ENCODE measurements around the gene MCM9. TPM values are rescaled to one million over a fixed set of nuclear protein-coding genes. Genes with fewer than 3 reads are reported as not detected.
A peak's percentile ranks its signal among the peaks of the same experiment; 100 is the strongest.
"Not testable (repeated sequence)": the region's sequence is repeated elsewhere in the genome, so short reads cannot be mapped to it uniquely, and the experiment has no call there.

Gene MCM9
- total RNA-seq, 2 donors from 2014 or later = 18.4 to 22.9 TPM

DNA sequence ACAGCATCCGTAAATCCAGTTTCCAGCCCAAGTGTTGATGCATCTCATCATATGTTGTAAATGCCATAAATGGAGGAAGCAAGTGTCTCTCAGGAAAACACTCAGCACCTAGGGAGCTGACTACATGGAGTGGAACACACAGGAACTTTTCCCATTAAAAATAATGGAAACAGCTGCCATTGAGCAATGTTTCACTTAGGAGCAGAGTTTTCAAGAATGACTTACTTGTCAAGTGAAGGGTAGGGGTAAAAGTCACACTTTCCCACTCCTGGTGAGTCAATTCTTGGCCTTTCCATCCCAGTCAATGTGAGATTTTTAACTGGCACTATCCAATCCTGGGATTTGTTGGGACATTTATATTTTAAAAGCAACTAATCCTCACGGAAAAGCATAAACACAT lies 160.4 kb downstream of the MCM9 start:
- H3K4me3 Mint-ChIP-seq = no peak overlapping the region
- DNase-seq (no peak), ATAC-seq (replicated peaks in 1 of 2) (no peak)
- H3K27ac Mint-ChIP-seq = no peak overlapping the region
- peaks cover 28% of the 10 kb centered on the region for H3K4me1 Mint-ChIP-seq (ENCODE audit: low read depth)
- H3K36me3 Mint-ChIP-seq (ENCODE audit: insufficient read depth in 2 of 2) = no peaks in the 10 kb centered on the region
- no peaks in the 10 kb centered on the region for H3K27me3 Mint-ChIP-seq (ENCODE audit: low read depth)
- no peaks in the 10 kb centered on the region for H3K9me3 Mint-ChIP-seq

DNA sequence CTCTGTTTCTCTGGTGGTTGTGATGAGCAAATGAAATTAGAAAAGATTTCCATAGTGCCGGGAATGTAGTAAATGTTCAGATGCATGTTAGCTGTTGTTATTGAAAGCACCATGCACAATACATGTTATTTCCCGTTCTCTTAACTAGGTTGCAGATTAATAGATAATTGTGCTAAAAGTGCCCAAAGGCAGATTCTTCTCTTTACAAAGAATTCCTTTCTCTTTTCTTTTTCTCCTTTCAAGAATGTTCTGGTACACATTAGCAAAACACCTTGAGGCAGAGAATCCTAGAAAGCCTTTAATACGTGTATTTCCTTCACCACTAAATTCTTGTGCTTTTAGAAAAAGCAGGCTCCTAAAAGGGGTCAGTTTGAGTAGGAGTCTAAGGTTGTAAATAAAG lies 162.1 kb downstream of the MCM9 start:
- Mint-ChIP-seq H3K4me3 (no peak overlapping the region), H3K27me3 (ENCODE audit: low read depth) (no peaks in the 10 kb centered on the region), H3K27ac (no peak overlapping the region), H3K4me1 (ENCODE audit: low read depth) (peaks cover 45% of the 10 kb centered on the region), H3K9me3 (no peaks in the 10 kb centered on the region), H3K36me3 (ENCODE audit: insufficient read depth in 2 of 2) (no peaks in the 10 kb centered on the region)
- ATAC-seq (replicated peaks in 1 of 2) = no peak
- DNase-seq = no peak

DNA sequence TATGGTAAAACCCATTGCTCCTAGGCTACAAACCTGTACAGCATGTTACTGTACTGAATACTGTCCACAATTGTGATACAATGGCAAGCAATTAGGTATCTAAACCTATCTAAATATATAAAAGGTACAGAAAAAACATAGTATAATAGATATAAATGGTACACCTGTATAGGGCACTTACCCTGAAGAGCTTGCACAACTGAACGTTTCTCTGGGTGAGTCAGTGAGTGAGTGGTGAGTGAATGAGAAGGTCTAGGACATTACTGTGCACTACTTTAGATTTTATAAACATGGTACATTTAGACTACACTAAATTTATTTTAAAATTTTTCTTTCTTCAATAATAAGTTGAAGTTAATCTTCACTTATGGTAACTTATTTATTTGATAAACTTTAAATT lies 163.7 kb downstream of the MCM9 start:
- Mint-ChIP-seq H3K36me3 (ENCODE audit: insufficient read depth in 2 of 2) (no peaks in the 10 kb centered on the region), H3K27me3 (ENCODE audit: low read depth) (no peaks in the 10 kb centered on the region), H3K27ac (no peak overlapping the region), H3K9me3 (no peaks in the 10 kb centered on the region), H3K4me1 (ENCODE audit: low read depth) (peaks cover 35% of the 10 kb centered on the region), H3K4me3 (no peak overlapping the region)
- no peak for DNase-seq
- ATAC-seq (replicated peaks in 1 of 2) = no peak

DNA sequence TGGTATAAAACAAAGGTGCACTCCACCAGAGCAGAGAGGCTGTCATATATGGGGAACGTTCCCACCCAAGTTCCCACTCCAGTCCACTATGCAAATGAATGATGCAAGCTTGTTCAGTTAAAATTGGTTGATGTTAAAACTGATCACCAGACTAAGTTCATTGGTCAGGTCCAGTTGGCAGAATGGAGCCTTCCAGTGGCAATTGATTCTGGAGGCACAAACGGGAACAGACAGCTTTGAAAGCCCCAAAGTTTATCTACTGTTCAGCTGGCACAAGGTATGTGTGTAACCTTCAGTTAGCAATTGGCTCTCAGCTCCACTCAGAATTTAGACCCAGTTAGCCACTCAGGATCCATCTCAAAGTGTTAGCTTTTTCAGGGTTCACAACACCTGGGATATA lies 164.1 kb downstream of the MCM9 start:
- Mint-ChIP-seq H3K4me1 (ENCODE audit: low read depth) (peaks cover 34% of the 10 kb centered on the region), H3K27ac (no peak overlapping the region), H3K27me3 (ENCODE audit: low read depth) (no peaks in the 10 kb centered on the region), H3K9me3 (no peaks in the 10 kb centered on the region), H3K36me3 (ENCODE audit: insufficient read depth in 2 of 2) (no peaks in the 10 kb centered on the region), H3K4me3 (no peak overlapping the region)
- ATAC-seq (replicated peaks in 1 of 2) (no peak), DNase-seq (no peak)

DNA sequence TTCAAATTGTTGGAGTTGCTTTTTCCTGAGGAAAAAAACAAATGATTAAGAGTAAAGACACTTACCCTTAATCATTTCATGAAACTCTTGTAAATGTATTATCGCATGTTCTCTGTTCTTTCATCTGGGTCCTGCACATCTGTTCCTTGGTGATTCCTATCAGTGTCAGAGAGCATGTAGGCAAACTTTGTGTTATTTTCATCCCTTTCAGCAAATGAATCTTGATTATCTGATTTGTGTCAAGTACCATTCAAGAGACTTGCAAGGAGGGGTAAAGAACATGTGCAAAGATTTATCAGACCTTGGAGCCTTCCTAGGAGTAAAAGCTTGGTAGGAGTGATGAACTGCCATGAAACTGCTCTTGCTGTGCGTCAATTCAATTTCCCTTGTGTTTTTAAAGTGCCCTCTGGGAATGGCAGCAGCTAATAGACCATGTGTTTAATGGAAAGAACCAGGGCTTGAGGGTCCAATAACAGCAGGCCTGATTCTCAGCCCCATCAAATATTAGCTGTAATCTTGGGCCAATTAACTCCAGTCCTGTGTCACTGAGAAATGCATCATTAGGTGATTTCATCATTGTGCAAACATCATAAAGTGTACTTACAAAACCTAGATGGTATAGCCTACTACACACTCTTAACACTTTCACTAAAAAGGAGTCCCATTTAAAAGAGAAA lies 164.7 kb downstream of the MCM9 start:
- Mint-ChIP-seq H3K4me3 (peak overlapping the region in 1 of 2 donors; percentile 15), H3K4me1 (ENCODE audit: low read depth) (peaks cover 39% of the 10 kb centered on the region)

DNA sequence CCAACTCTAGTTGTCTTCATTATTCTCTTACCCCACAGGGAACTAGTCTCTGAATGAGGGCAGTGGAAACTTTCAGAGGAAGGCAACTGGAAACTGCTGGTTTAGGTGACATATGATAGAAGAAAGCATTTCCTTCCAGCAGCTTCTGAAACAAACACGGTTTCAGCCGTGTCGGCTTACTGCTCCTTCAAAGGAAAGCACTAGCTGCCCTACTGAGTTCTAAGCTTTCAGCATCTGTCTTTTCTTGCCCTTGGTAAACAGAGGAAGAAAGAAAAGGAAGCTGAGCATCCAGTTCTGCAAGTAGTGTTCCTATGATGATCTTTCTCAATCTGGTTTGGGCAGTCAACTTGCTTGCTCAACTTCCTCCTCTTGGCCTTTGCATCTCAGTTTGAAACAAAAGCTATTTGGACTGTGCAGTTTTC lies 166.0 kb downstream of the MCM9 start:
- Mint-ChIP-seq H3K36me3 (ENCODE audit: insufficient read depth in 2 of 2) (no peaks in the 10 kb centered on the region), H3K4me3 (peak overlapping the region; percentile 43 to 50), H3K27ac (peak overlapping the region; percentile 31), H3K4me1 (ENCODE audit: low read depth) (peaks cover 45% of the 10 kb centered on the region), H3K27me3 (ENCODE audit: low read depth) (no peaks in the 10 kb centered on the region), H3K9me3 (no peaks in the 10 kb centered on the region)
- peak; percentile 21 to 25 for DNase-seq
- peak; percentile 72 to 81 for ATAC-seq (replicated peaks in 1 of 2)

More for the DNA sequence above, 164.7 kb downstream of the MCM9 start:
- H3K36me3 Mint-ChIP-seq (ENCODE audit: insufficient read depth in 2 of 2) = no peaks in the 10 kb centered on the region
- H3K9me3 Mint-ChIP-seq = no peaks in the 10 kb centered on the region
- no peak overlapping the region for H3K27ac Mint-ChIP-seq
- DNase-seq = no peak
- ATAC-seq (replicated peaks in 1 of 2) = no peak
- no peaks in the 10 kb centered on the region for H3K27me3 Mint-ChIP-seq (ENCODE audit: low read depth)

DNA sequence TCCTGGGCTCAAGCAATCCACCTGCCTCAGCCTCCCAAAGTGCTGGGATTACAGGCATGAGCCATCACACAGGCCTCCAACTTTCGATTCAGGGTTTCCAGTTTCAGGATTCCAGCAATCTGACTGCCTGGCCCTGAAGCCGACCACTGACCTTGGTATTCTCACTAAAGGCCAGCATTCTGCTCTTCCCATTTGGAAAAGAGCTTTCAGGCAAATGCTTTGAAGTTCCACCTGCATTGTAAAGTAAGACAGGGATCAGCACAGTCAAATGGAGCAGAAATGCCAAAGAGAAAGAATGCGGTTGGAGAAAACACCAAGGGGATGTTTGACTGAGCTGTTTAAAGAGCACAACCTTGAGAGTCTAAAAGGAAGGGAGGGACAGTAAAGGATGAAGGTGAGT lies 166.5 kb downstream of the MCM9 start:
- Mint-ChIP-seq H3K27ac (peak overlapping the region; percentile 31), H3K27me3 (ENCODE audit: low read depth) (no peaks in the 10 kb centered on the region), H3K36me3 (ENCODE audit: insufficient read depth in 2 of 2) (no peaks in the 10 kb centered on the region), H3K4me1 (ENCODE audit: low read depth) (peaks cover 45% of the 10 kb centered on the region), H3K9me3 (no peaks in the 10 kb centered on the region), H3K4me3 (peak overlapping the region; percentile 43 to 50)
- ATAC-seq (replicated peaks in 1 of 2) (no peak), DNase-seq (no peak)

DNA sequence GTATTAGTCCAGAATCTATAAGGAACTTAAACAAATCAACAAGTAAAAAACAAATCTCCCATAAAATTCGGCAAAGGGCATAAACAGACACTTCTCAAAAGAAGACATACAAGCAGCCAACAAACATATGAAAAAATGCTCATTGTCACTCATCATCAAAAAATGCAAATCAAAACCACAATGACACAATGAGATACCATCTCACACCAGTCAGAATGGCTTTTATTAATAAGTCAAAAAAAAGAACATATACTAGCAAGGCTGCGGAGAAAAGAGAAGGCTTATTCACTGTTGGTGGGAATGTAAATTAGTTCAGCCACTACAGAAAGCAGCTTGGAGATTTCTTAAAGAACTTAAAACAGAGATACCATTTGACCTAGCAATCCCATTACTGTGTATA lies 169.6 kb downstream of the MCM9 start:
- DNase-seq, H3K27ac Mint-ChIP-seq: not testable (repeated sequence)

DNA sequence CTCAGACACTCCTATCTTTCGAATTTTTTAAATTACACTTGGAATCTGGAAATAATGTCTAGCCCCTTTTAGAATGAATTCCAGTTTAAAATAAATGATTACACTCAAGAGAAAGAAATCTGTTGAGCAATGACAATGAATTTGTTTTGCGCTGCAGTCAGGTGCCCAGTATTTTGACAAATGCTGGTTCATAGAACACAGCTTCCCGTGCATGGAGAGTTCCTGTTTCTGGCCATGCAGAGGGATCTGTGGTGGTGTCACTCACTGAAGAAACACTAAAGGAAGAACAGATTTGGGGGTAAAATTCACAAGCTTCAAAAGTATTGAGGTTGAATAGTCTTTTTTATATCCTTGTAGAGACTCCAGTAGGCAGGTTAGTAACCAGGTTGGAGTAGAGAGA lies 170.2 kb downstream of the MCM9 start:
- ATAC-seq (replicated peaks in 1 of 2) (no peak), DNase-seq (no peak)
- no peak overlapping the region for H3K27ac Mint-ChIP-seq
- H3K9me3 Mint-ChIP-seq = no peaks in the 10 kb centered on the region
- no peak overlapping the region for H3K4me3 Mint-ChIP-seq
- no peaks in the 10 kb centered on the region for H3K27me3 Mint-ChIP-seq (ENCODE audit: low read depth)
- H3K36me3 Mint-ChIP-seq (ENCODE audit: insufficient read depth in 2 of 2) = no peaks in the 10 kb centered on the region
- peaks cover 37% of the 10 kb centered on the region for H3K4me1 Mint-ChIP-seq (ENCODE audit: low read depth)

More for the DNA sequence above, 169.6 kb downstream of the MCM9 start:
- H3K4me3 Mint-ChIP-seq; H3K36me3 Mint-ChIP-seq (ENCODE audit: insufficient read depth in 2 of 2); H3K9me3 Mint-ChIP-seq; H3K27me3 Mint-ChIP-seq (ENCODE audit: low read depth): not testable (repeated sequence)
- peaks cover 42% of the 10 kb centered on the region for H3K4me1 Mint-ChIP-seq (ENCODE audit: low read depth)
- ATAC-seq (replicated peaks in 1 of 2) = peak; percentile 35 to 36

Other genes starting within 250 kb of the MCM9 start
- gene ASF1A, start 41.0 kb downstream of the MCM9 start, total RNA-seq = 10 to 100 TPM; 45.6 to 58.4 TPM
- gene FAM184A, start 143.5 kb upstream of the MCM9 start, total RNA-seq = 10 to 100 TPM; 18.4 to 18.5 TPM